H1 (cell line): ENCODE measurements around the gene ZNF334. TPM values are rescaled to one million over a fixed set of nuclear protein-coding genes. Genes with fewer than 3 reads are reported as not detected.

ENCODE experiments used
- KDM5A ChIP-seq: fragments of 200-600 bp; IDR thresholded peaks from 2 replicates; pipeline ENCODE4 v1.7.1; 2012; ENCODE audit warnings: mild to moderate bottlenecking, low read length, inconsistent platforms, mixed read lengths
- polyA plus RNA-seq, 7 experiments: library from polyadenylated mRNA; depleted of rRNA in 3 of 7; stranded (reverse) in 5 of 7; unstranded in 2 of 7; fragments of >200 nt in 5 of 7; fragments of 200-250 nt in 2 of 7; gene quantifications; 1 replicate in 5 of 7; 2 replicates in 1 of 7; 4 replicates in 1 of 7; pipeline versions ENCODE4 v1.2.1 to v1.2.3, GENCODE V29; 2011 to 2013; ENCODE audit warnings: missing spikeins in 2 of 7, mixed read lengths in 2 of 7
- total RNA-seq: library from RNA; stranded (reverse); fragmentation: NEBNext Ultra II Directional; extraction: Animal tissue kit (Norgen Biotek cat#: 25700); gene quantifications from 2 replicates; pipeline ENCODE4 v1.2.1, GENCODE V29; 2021
- TF ChIP-seq, protein P1 (sequence below): fragments of 300-600 bp; sonication (generic); IDR thresholded peaks from 2 replicates; pipeline ENCODE4 v1.7.1; 2012; ENCODE audit warnings: low read length, moderate library complexity, mild to moderate bottlenecking, inconsistent platforms; ENCODE audit not compliant: insufficient replicate concordance

ZNF334 gene
- total and polyA plus RNA-seq, 2 of the 8 experiments (the other 6 are each of a cell fraction or from before 2014, with no cell fraction given): 8.8 to 17.8 TPM

GRCh38 chr20:46507760-46508407 lies 5.5 kb downstream of the ZNF334 start (continued):
- TF ChIP-seq, protein P1, sequence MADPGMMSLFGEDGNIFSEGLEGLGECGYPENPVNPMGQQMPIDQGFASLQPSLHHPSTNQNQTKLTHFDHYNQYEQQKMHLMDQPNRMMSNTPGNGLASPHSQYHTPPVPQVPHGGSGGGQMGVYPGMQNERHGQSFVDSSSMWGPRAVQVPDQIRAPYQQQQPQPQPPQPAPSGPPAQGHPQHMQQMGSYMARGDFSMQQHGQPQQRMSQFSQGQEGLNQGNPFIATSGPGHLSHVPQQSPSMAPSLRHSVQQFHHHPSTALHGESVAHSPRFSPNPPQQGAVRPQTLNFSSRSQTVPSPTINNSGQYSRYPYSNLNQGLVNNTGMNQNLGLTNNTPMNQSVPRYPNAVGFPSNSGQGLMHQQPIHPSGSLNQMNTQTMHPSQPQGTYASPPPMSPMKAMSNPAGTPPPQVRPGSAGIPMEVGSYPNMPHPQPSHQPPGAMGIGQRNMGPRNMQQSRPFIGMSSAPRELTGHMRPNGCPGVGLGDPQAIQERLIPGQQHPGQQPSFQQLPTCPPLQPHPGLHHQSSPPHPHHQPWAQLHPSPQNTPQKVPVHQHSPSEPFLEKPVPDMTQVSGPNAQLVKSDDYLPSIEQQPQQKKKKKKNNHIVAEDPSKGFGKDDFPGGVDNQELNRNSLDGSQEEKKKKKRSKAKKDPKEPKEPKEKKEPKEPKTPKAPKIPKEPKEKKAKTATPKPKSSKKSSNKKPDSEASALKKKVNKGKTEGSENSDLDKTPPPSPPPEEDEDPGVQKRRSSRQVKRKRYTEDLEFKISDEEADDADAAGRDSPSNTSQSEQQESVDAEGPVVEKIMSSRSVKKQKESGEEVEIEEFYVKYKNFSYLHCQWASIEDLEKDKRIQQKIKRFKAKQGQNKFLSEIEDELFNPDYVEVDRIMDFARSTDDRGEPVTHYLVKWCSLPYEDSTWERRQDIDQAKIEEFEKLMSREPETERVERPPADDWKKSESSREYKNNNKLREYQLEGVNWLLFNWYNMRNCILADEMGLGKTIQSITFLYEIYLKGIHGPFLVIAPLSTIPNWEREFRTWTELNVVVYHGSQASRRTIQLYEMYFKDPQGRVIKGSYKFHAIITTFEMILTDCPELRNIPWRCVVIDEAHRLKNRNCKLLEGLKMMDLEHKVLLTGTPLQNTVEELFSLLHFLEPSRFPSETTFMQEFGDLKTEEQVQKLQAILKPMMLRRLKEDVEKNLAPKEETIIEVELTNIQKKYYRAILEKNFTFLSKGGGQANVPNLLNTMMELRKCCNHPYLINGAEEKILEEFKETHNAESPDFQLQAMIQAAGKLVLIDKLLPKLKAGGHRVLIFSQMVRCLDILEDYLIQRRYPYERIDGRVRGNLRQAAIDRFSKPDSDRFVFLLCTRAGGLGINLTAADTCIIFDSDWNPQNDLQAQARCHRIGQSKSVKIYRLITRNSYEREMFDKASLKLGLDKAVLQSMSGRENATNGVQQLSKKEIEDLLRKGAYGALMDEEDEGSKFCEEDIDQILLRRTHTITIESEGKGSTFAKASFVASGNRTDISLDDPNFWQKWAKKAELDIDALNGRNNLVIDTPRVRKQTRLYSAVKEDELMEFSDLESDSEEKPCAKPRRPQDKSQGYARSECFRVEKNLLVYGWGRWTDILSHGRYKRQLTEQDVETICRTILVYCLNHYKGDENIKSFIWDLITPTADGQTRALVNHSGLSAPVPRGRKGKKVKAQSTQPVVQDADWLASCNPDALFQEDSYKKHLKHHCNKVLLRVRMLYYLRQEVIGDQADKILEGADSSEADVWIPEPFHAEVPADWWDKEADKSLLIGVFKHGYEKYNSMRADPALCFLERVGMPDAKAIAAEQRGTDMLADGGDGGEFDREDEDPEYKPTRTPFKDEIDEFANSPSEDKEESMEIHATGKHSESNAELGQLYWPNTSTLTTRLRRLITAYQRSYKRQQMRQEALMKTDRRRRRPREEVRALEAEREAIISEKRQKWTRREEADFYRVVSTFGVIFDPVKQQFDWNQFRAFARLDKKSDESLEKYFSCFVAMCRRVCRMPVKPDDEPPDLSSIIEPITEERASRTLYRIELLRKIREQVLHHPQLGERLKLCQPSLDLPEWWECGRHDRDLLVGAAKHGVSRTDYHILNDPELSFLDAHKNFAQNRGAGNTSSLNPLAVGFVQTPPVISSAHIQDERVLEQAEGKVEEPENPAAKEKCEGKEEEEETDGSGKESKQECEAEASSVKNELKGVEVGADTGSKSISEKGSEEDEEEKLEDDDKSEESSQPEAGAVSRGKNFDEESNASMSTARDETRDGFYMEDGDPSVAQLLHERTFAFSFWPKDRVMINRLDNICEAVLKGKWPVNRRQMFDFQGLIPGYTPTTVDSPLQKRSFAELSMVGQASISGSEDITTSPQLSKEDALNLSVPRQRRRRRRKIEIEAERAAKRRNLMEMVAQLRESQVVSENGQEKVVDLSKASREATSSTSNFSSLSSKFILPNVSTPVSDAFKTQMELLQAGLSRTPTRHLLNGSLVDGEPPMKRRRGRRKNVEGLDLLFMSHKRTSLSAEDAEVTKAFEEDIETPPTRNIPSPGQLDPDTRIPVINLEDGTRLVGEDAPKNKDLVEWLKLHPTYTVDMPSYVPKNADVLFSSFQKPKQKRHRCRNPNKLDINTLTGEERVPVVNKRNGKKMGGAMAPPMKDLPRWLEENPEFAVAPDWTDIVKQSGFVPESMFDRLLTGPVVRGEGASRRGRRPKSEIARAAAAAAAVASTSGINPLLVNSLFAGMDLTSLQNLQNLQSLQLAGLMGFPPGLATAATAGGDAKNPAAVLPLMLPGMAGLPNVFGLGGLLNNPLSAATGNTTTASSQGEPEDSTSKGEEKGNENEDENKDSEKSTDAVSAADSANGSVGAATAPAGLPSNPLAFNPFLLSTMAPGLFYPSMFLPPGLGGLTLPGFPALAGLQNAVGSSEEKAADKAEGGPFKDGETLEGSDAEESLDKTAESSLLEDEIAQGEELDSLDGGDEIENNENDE: no peak
- no peak for TF ChIP-seq KDM5A
